HepG2 (cell line): ENCODE data around the gene AGFG1. TPM values are rescaled to one million over a fixed set of nuclear protein-coding genes. Genes with fewer than 3 reads are reported as not detected.

Experiments
- ATAC-seq: fragments of 200-7000 bp; cut with Tn5 transposase; 3 replicates; pipeline ENCODE4 v1.9.1; 2020; ENCODE audit warnings: mild to moderate bottlenecking, moderate library complexity
- Bru-seq: library from RNA; stranded (reverse); fragments of 400-500 nt; gene quantifications from one replicate; lab custom pipeline; 2021; lab: Mats Ljungman, UMichigan
- BruChase-seq, 2 experiments: library from RNA; stranded (reverse); fragments of 400-500 nt; gene quantifications; one replicate each; lab custom pipeline; 2021; lab: Mats Ljungman, UMichigan
- BruUV-seq: library from RNA; stranded (reverse); fragments of 400-500 nt; replicated peaks from 2 replicates; lab custom pipeline; 2021; lab: Mats Ljungman, UMichigan
- CTCF ChIA-PET: fragments of 300-600 bp; formaldehyde crosslinking; extraction: SDS; loops from one replicate; lab custom pipeline; 2021; ENCODE audit warnings: low total read pairs, inconsistent platforms, low intra/inter-chr PET ratio; lab: Yijun Ruan, JAX
- POLR2A ChIA-PET: fragments of 350-600 bp; sonication (Branson Sonifier 250); formaldehyde crosslinking; loops from one replicate; lab custom pipeline; 2020; ENCODE audit warnings: antibody characterized with exemption, inconsistent platforms; lab: Yijun Ruan, JAX
- DNase-seq: peaks from one replicate; pipeline ENCODE4 v3.0.0-alpha.2; 2015; ENCODE audit warnings: low spot score
- FAIRE-seq: peaks from 3 replicates; lab custom pipeline; 2011; peaks lifted over from hg19 to GRCh38; lab: Jason Lieb, UNC
- H2AFZ ChIP-seq: one replicate; pipeline ENCODE4 v1.6.1; 2011; ENCODE audit warnings: low read length, inconsistent platforms
- H3K27ac ChIP-seq: fragments of 300-600 bp; 3 replicates; pipeline ENCODE4 v1.8.0; 2011; ENCODE audit warnings: mixed run types, mild to moderate bottlenecking, mixed read lengths, low read length, inconsistent platforms; ENCODE audit not compliant: insufficient read depth; ENCODE audit errors: extremely low read length
- H3K27me3 ChIP-seq, 2 experiments: fragments of 200-600 bp in 1 of 2; 2 replicates in 1 of 2; 3 replicates in 1 of 2; pipeline versions ENCODE4 v1.6.0 to v1.8.0; 2011; ENCODE audit warnings: low read length in 2 of 2, mild to moderate bottlenecking in 2 of 2, moderate library complexity in 2 of 2, inconsistent platforms in 1 of 2; ENCODE audit not compliant: insufficient read depth in 2 of 2, control insufficient read depth in 1 of 2
- H3K36me3 ChIP-seq, 2 experiments: fragments of 200-600 bp in 1 of 2; replicated peaks in 1 of 2; 2 replicates in 1 of 2; 3 replicates in 1 of 2; pipeline versions ENCODE4 v1.5.1 to v1.8.0; 2011; ENCODE audit warnings: low read length in 2 of 2, inconsistent platforms in 1 of 2; ENCODE audit not compliant: insufficient read depth in 2 of 2, control insufficient read depth in 1 of 2
- H3K4me1 ChIP-seq: 2 replicates; pipeline ENCODE4 v1.5.1; 2012; ENCODE audit warnings: low read length, inconsistent platforms; ENCODE audit not compliant: insufficient read depth
- H3K4me2 ChIP-seq: 2 replicates; pipeline ENCODE4 v1.6.0; 2011; ENCODE audit warnings: low read depth, low read length, inconsistent platforms
- H3K4me3 ChIP-seq, 3 experiments: fragments of 200-600 bp in 1 of 3; sonication (generic), shearing (Covaris generic) in 1 of 3; replicated peaks in 1 of 3; 2 replicates each; pipeline ENCODE4 v1.5.1; 2011 to 2016; ENCODE audit warnings: low read length in 3 of 3, inconsistent platforms in 2 of 3, low read depth in 2 of 3, mild to moderate bottlenecking in 2 of 3, control low read depth in 1 of 3, mixed read lengths in 1 of 3; ENCODE audit not compliant: insufficient read depth in 1 of 3
- H3K79me2 ChIP-seq: one replicate; pipeline ENCODE4 v1.6.1; 2011; ENCODE audit warnings: low read length, inconsistent platforms; ENCODE audit not compliant: insufficient read depth
- H3K9ac ChIP-seq: 2 replicates; pipeline ENCODE4 v1.6.0; 2011; ENCODE audit warnings: mild to moderate bottlenecking, low read depth, low read length, inconsistent platforms; ENCODE audit not compliant: insufficient read depth
- H3K9me3 ChIP-seq: 2 replicates; pipeline ENCODE4 v1.5.1; 2012; ENCODE audit warnings: mild to moderate bottlenecking, low read length
- H4K20me1 ChIP-seq: 2 replicates; pipeline ENCODE4 v1.6.0; 2011; ENCODE audit warnings: inconsistent platforms, mild to moderate bottlenecking, low read length, moderate library complexity; ENCODE audit not compliant: insufficient read depth
- ATF2 ChIP-seq: sonication (generic); formaldehyde crosslinking; IDR thresholded peaks from 2 replicates; pipeline ENCODE4 v1.4.0; 2020; ENCODE audit warnings: missing genetic modification reagents
- GTF3A ChIP-seq: sonication (generic); formaldehyde crosslinking; conservative IDR thresholded peaks from 2 replicates; pipeline ENCODE4 v1.4.0; 2020; ENCODE audit warnings: mild to moderate bottlenecking, missing genetic modification reagents
- HMGXB4 ChIP-seq, 2 experiments: sonication (generic) in 1 of 2; formaldehyde crosslinking in 1 of 2; IDR thresholded peaks; 2 replicates each; pipeline versions ENCODE4 v1.4.0 to v1.6.1; 2018 to 2020; ENCODE audit warnings: missing genetic modification reagents in 2 of 2, borderline replicate concordance in 1 of 2, low read depth in 1 of 2, mild to moderate bottlenecking in 1 of 2, missing biosample characterization in 1 of 2
- NFYB ChIP-seq: sonication (generic); formaldehyde crosslinking; IDR thresholded peaks from 2 replicates; pipeline ENCODE4 v1.4.0; 2020; ENCODE audit warnings: missing genetic modification reagents
- RARG ChIP-seq: sonication (generic); formaldehyde crosslinking; IDR thresholded peaks from 2 replicates; pipeline ENCODE4 v1.4.0; 2020; ENCODE audit warnings: low read depth, mild to moderate bottlenecking, missing genetic modification reagents
- SP140L ChIP-seq: sonication (generic); formaldehyde crosslinking; IDR thresholded peaks from 2 replicates; pipeline ENCODE4 v1.4.0; 2020; ENCODE audit warnings: missing genetic modification reagents, borderline replicate concordance
- YY1 ChIP-seq: IDR thresholded peaks from 2 replicates; pipeline ENCODE4 v1.6.1; 2011; ENCODE audit warnings: low read length, low read depth, moderate library complexity, mild to moderate bottlenecking; ENCODE audit not compliant: insufficient read depth, insufficient replicate concordance
- ZKSCAN8 ChIP-seq: IDR thresholded peaks from 2 replicates; pipeline ENCODE4 v1.6.1; 2016; ENCODE audit warnings: borderline replicate concordance, missing genetic modification reagents, missing compliant biosample characterization
- ZNF430 ChIP-seq: sonication (generic); formaldehyde crosslinking; IDR thresholded peaks from 2 replicates; pipeline ENCODE4 v1.9.0; 2021; ENCODE audit warnings: mild to moderate bottlenecking, missing genetic modification reagents
- ZNF510 ChIP-seq: sonication (generic); formaldehyde crosslinking; IDR thresholded peaks from 2 replicates; pipeline ENCODE4 v1.4.0; 2020; ENCODE audit warnings: low read depth, mild to moderate bottlenecking, missing genetic modification reagents
- ZNF556 ChIP-seq: sonication (generic); formaldehyde crosslinking; IDR thresholded peaks from 2 replicates; pipeline ENCODE4 v1.4.0; 2020; ENCODE audit warnings: mild to moderate bottlenecking, missing genetic modification reagents, borderline replicate concordance
- WGBS: methylation state at CpG from one replicate; pipeline ENCODE4 v1.1.6; 2017; ENCODE audit warnings: low lambda C conversion rate; 5-methylcytosine and 5-hydroxymethylcytosine counted together
- in situ Hi-C: cut with HindIII; loops from 2 replicates; pipeline ENCODE4 v1.10.0; 2017; ENCODE audit warnings: low pct_unique_long_range_greater_than_20kb; ENCODE audit not compliant: extremely low pct_ligation_motif_present
- intact Hi-C: fragments of 100-400 bp; cut with micrococcal nuclease; formaldehyde crosslinking; loops from one replicate; pipeline ENCODE4 v1.10.0; 2022; ENCODE audit not compliant: unreplicated experiment
- long read RNA-seq, 2 experiments: library from RNA in 1 of 2; library from polyadenylated mRNA in 1 of 2; stranded (forward) in 1 of 2; unstranded in 1 of 2; transcript quantifications; one replicate each; pipeline ENCODE4 v2.0.0, GENCODE V29; 2019 to 2022
- polyA minus RNA-seq, 3 experiments: library from RNA; depleted of rRNA, polyadenylated mRNA; stranded (reverse); fragments of >200 nt; gene quantifications; 2 replicates each; pipeline ENCODE4 v1.2.3, GENCODE V29; 2011; ENCODE audit warnings: low replicate concordance in 1 of 3
- polyA plus RNA-seq, 8 experiments: library from polyadenylated mRNA; depleted of rRNA in 3 of 8; stranded (reverse) in 7 of 8; unstranded in 1 of 8; fragments of >200 nt; fragmentation: Illumina TruSeq in 4 of 8; extraction: Trizol in 4 of 8; gene quantifications; 2 replicates each; pipeline versions ENCODE4 v1.2.1 to v1.2.3, GENCODE V29; 2011 to 2016; ENCODE audit warnings: low read depth in 4 of 8, missing spikeins in 1 of 8, mixed read lengths in 1 of 8; ENCODE audit not compliant: insufficient read depth in 1 of 8
- total RNA-seq, 5 experiments: library from RNA; depleted of rRNA; stranded (reverse); fragments of >200 nt; fragmentation: Illumina TruSeq; extraction: Trizol; gene quantifications; 2 replicates each; pipeline ENCODE4 v1.2.3, GENCODE V29; 2016; ENCODE audit warnings: low read depth in 1 of 5

AGFG1 gene
- 145 and 187 TPM in 2 replicates for total RNA-seq (2016; rRNA removed; fragmentation: Illumina TruSeq; extraction: Trizol)
- 43.0 and 45.7 TPM in 2 replicates for total RNA-seq (2016; cell fraction: cytosol; rRNA removed; fragmentation: Illumina TruSeq; extraction: Trizol; ENCODE audit: low read depth)
- 137 and 182 TPM in 2 replicates for total RNA-seq (2016; cell fraction: insoluble cytoplasmic fraction; rRNA removed; fragmentation: Illumina TruSeq; extraction: Trizol)
- total RNA-seq (2016; cell fraction: membrane; rRNA removed; fragmentation: Illumina TruSeq; extraction: Trizol): 97.9 and 106 TPM in 2 replicates
- total RNA-seq (2016; cell fraction: nucleus; rRNA removed; fragmentation: Illumina TruSeq; extraction: Trizol): 81.6 and 96.2 TPM in 2 replicates
- polyA plus RNA-seq (2011; rRNA removed): 133 and 168 TPM in 2 replicates
- polyA plus RNA-seq (2011; cell fraction: cytosol; rRNA removed): 117 and 131 TPM in 2 replicates
- polyA plus RNA-seq (2011; cell fraction: nucleus; rRNA removed): 69.2 and 88.9 TPM in 2 replicates
- 64.4 and 70.1 TPM in 2 replicates for polyA plus RNA-seq (2012)
- 18.9 and 21.0 TPM in 2 replicates for polyA plus RNA-seq (2016; cell fraction: cytosol; fragmentation: Illumina TruSeq; extraction: Trizol; ENCODE audit: low read depth)
- polyA plus RNA-seq (2016; cell fraction: insoluble cytoplasmic fraction; fragmentation: Illumina TruSeq; extraction: Trizol; ENCODE audit: low read depth): 159 and 174 TPM in 2 replicates
- polyA plus RNA-seq (2016; cell fraction: membrane; fragmentation: Illumina TruSeq; extraction: Trizol; ENCODE audit: low read depth): 58.1 and 62.3 TPM in 2 replicates
- 104 and 107 TPM in 2 replicates for polyA plus RNA-seq (2016; cell fraction: nucleus; fragmentation: Illumina TruSeq; extraction: Trizol; ENCODE audit: insufficient read depth, low read depth)
- 354 and 508 TPM in 2 replicates for polyA minus RNA-seq (2011; rRNA and poly(A)+ RNA removed; ENCODE audit: low replicate concordance)
- 133 and 147 TPM in 2 replicates for polyA minus RNA-seq (2011; cell fraction: cytosol; rRNA and poly(A)+ RNA removed)
- polyA minus RNA-seq (2011; cell fraction: nucleus; rRNA and poly(A)+ RNA removed): 117 TPM in 2 replicates
- percentile 98 among the genes with signal in this experiment for Bru-seq, nascent RNA
- BruChase-seq, experiment 1, labeled RNA remaining after a 6-hour chase: percentile 95 among the genes with signal in this experiment
- BruChase-seq, experiment 2, labeled RNA remaining after a 2-hour chase: percentile 98 among the genes with signal in this experiment
- long read RNA-seq, experiment 1, full-length matches to known transcripts: 6 of 13 reads
- long read RNA-seq, experiment 1, partial matches to known transcripts: 5 of 13 reads
- long read RNA-seq, experiment 1, other reads (novel, unspliced or antisense): 2 of 13 reads
- long read RNA-seq, experiment 2, full-length matches to known transcripts: 101 of 256 reads
- long read RNA-seq, experiment 2, partial matches to known transcripts: 71 of 256 reads
- long read RNA-seq, experiment 2, other reads (novel, unspliced or antisense): 84 of 256 reads

GRCh38 chr2:227471924-227472264 is at the start of gene AGFG1:
TSS of gene AGFG1 (plus strand) at chr2:227472156. CDS start at chr2:227472422, 266 bp downstream.
- peak; percentile 76 for DNase-seq
- ChIA-PET POLR2A (no interaction called here), CTCF (interaction anchor here (1.6 to 2.2 kb wide), 2 partner anchors 66 to 294 kb away, joined by 6 to 11 read pairs; no protein-coding TSS in a partner anchor)
- Histone ChIP-seq H2AFZ (peak within 1 kb of the TSS; percentile 1), H3K9me3 (no peaks in the 10 kb centered on the region), H3K4me1 (peaks cover 56% of the 10 kb centered on the region), H4K20me1 (peaks cover 33% of the 10 kb centered on the region), H3K4me3 (peak within 1 kb of the TSS; percentile 94 to 98 (median 97)), H3K36me3 (no peaks in the 10 kb centered on the region), H3K79me2 (peaks cover 42% of the 10 kb centered on the region), H3K4me2 (peak within 1 kb of the TSS; percentile 76), H3K27ac (peak within 1 kb of the TSS; percentile 81), H3K27me3 (no peaks in the 10 kb centered on the region; a peak in 1 of 5 replicates), H3K9ac (peak within 1 kb of the TSS; percentile 88)
- WGBS: under 1% methylated on average over 10 of the region's 28 CpGs
- intact Hi-C loops: loop anchor here (1.0 to 10.0 kb wide), 7 partner anchors 21 to 340 kb away; partner anchors contain the start of gene CCL20
- in situ Hi-C loops: loop anchor here (5.0 kb wide), 1 partner anchor 295 kb away; no protein-coding TSS in a partner anchor
- peak; percentile 81 for ATAC-seq
- no peak for FAIRE-seq
- BruUV-seq: no TSS peak
- TF ChIP-seq YY1: peak; percentile 88
- TF ChIP-seq GTF3A (CRISPR knock-in tag): 0 out of 2 replicates have a peak, but pooled peaks have one; percentile 58
- peak; percentile 28; the same call in 1 of the 2 replicates for TF ChIP-seq NFYB (CRISPR knock-in tag)
- TF ChIP-seq HMGXB4 (CRISPR knock-in tag; IDR thresholded peaks at IDR 0.05; ENCODE audit: borderline replicate concordance in 1 of 2, low read depth in 1 of 2): peak; percentile 96 to 98
- TF ChIP-seq SP140L: 0 out of 2 replicates have a peak, but pooled peaks have one; percentile 62
- peak; percentile 90 for TF ChIP-seq ZNF430 (CRISPR knock-in tag)
- TF ChIP-seq ATF2 (CRISPR knock-in tag): peak; percentile 84
- peak; percentile 69; the same call in 1 of the 2 replicates for TF ChIP-seq ZNF556 (CRISPR knock-in tag)
- TF ChIP-seq ZNF510 (CRISPR knock-in tag): 0 out of 2 replicates have a peak, but pooled peaks have one; percentile 82
- TF ChIP-seq ZKSCAN8 (CRISPR knock-in tag): no peak; the same call in 1 of the 2 replicates
- TF ChIP-seq RARG (CRISPR knock-in tag): no peak
